ENCODE data around the gene LCE3B.
"Not testable (repeated sequence)": the region's sequence is repeated elsewhere in the genome, so short reads cannot be mapped to it uniquely, and the experiment has no call there.

Gene LCE3B

GRCh38 chr1:152613511-152613910 is at the start of gene LCE3B:
Gene LCE3B, plus strand, starts transcription at chr1:152613811. Its CDS starts 0 bp downstream, at chr1:152613811.
- TF ChIP-seq, protein P1, sequence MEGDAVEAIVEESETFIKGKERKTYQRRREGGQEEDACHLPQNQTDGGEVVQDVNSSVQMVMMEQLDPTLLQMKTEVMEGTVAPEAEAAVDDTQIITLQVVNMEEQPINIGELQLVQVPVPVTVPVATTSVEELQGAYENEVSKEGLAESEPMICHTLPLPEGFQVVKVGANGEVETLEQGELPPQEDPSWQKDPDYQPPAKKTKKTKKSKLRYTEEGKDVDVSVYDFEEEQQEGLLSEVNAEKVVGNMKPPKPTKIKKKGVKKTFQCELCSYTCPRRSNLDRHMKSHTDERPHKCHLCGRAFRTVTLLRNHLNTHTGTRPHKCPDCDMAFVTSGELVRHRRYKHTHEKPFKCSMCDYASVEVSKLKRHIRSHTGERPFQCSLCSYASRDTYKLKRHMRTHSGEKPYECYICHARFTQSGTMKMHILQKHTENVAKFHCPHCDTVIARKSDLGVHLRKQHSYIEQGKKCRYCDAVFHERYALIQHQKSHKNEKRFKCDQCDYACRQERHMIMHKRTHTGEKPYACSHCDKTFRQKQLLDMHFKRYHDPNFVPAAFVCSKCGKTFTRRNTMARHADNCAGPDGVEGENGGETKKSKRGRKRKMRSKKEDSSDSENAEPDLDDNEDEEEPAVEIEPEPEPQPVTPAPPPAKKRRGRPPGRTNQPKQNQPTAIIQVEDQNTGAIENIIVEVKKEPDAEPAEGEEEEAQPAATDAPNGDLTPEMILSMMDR (IDR thresholded peaks at IDR 0.05; ENCODE audit: low read depth, low read length, missing control alignments): no peak
- no peak for DNase-seq (ENCODE audit: low read depth)
- no peak within 1 kb of the TSS for H3K4me3 ChIP-seq (ENCODE audit: low read depth, low read length)

DNA sequence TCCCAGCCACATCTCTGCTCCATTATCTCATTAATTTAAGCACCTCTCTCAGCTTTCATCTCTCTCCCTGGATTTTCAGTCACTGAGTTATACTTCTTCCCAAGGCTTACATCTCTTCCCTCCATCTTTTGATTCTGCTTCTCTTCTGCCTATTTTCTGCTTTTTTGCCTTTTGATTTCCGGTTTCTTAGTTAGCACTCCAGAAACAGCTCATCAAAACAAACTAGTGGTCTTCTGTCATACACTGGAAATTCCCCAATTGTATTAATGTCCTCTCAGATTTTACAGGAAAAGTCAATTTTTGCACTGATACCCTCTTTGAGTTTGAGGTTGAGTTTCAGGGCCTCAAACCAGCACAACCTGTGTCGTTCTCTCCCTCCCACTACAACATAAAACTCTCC is 48.5 kb upstream of the LCE3B start:
- TF ChIP-seq, protein P1 (IDR thresholded peaks at IDR 0.05; ENCODE audit: low read depth, low read length, missing control alignments): no peak
- H3K4me3 ChIP-seq (ENCODE audit: low read depth, low read length): no peak overlapping the region
- no peak for DNase-seq (ENCODE audit: low read depth)

GRCh38 chr1:152565535-152566215 is 47.9 kb upstream of the LCE3B start:
- H3K4me3 ChIP-seq (ENCODE audit: low read depth, low read length): no peak overlapping the region
- no peak for DNase-seq (ENCODE audit: low read depth)
- TF ChIP-seq, protein P1 (IDR thresholded peaks at IDR 0.05; ENCODE audit: low read depth, low read length, missing control alignments): no peak

- no peak within 1 kb of the TSS for H3K4me3 ChIP-seq (ENCODE audit: low read depth, low read length)
- TF ChIP-seq, protein P1 (IDR thresholded peaks at IDR 0.05; ENCODE audit: low read depth, low read length, missing control alignments): no peak
- no peak for DNase-seq (ENCODE audit: low read depth)
Measured at GRCh38 chr1:152566681-152567080, 46.9 kb upstream of the LCE3B start, which contains the start of gene LCE3E. Gene LCE3E, minus strand, starts transcription at chr1:152566780. Its CDS starts 572 bp downstream, at chr1:152566208.

DNA sequence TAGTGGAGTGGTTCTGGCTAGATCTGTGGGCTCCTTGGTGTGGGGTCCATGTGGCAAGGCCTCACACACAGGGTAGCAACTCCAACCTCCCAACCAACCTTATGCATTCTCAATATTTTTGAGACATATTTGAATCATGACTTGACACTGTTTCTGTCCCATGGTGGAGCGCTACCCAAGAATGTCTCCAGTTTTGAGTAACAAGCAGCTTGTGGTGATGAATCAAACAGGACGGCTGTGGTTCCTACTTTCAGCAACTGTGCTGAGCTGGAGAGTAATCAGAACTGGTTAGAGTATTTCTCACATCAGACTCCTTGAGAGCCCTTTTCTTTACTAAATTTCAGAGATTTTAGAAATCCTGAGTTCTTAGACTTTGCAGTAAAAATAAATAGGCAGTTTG is 36.4 kb upstream of the LCE3B start:
- no peak overlapping the region for H3K4me3 ChIP-seq (ENCODE audit: low read depth, low read length)
- TF ChIP-seq, protein P1 (IDR thresholded peaks at IDR 0.05; ENCODE audit: low read depth, low read length, missing control alignments): no peak
- DNase-seq (ENCODE audit: low read depth): peak; percentile 24

GRCh38 chr1:152579526-152579925 is 34.1 kb upstream of the LCE3B start:
- DNase-seq (ENCODE audit: low read depth); H3K4me3 ChIP-seq (ENCODE audit: low read depth, low read length): not testable (repeated sequence)

- TF ChIP-seq, protein P1 (IDR thresholded peaks at IDR 0.05; ENCODE audit: low read depth, low read length, missing control alignments): no peak
- H3K4me3 ChIP-seq (ENCODE audit: low read depth, low read length): no peak within 1 kb of the TSS
- no peak for DNase-seq (ENCODE audit: low read depth)
Measured at GRCh38 chr1:152580433-152580832, 33.2 kb upstream of the LCE3B start, which contains the start of gene LCE3D. Gene LCE3D, minus strand, starts transcription at chr1:152580516. Its CDS starts 580 bp downstream, at chr1:152579936.
